ENCODE measurements around the gene C5orf46. TPM values are rescaled to one million over a fixed set of nuclear protein-coding genes. Genes with fewer than 3 reads are reported as not detected.

Gene C5orf46
- total RNA-seq, 3 donors from 2014 or later (not counting 1 experiment from before 2014, with no cell fraction given), result not detected

DNA sequence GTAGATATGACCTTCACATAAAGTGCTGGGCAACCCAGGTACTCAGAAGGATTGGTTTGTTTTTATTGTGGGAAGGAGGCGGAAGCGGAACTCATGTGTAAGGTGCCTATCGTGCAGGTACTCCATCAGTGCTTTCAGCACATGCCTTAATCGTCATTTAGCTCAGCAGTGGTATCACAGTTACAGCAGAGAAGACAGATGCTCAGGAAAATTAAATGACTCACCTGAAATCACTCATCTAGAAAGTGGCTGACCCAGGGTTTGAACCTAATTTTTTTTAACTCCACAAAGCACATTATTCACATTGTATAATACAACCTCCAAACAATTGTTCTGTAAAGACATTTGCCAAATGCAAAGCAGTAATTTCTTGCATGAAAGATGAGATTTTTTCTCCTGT is 2.2 kb downstream of the C5orf46 start:
- Mint-ChIP-seq H3K27ac (no peak overlapping the region), H3K36me3 (no peaks in the 10 kb centered on the region), H3K27me3 (ENCODE audit: low read depth in 2 of 2) (peaks cover 0 to 5% of the 10 kb centered on the region in 2 donors), H3K4me1 (no peaks in the 10 kb centered on the region), H3K4me3 (no peak overlapping the region), H3K9me3 (no peaks in the 10 kb centered on the region)
- Histone ChIP-seq H3K4me1 (ENCODE audit: control insufficient read depth, insufficient read depth, low read length) (no peaks in the 10 kb centered on the region), H3K27ac (ENCODE audit: low read length) (no peak overlapping the region), H3K36me3 (ENCODE audit: control insufficient read depth, insufficient read depth, low read length) (no peaks in the 10 kb centered on the region), H3K9me3 (ENCODE audit: control insufficient read depth, insufficient read depth, low read length) (no peaks in the 10 kb centered on the region), H3K4me3 (ENCODE audit: low read length) (no peak overlapping the region), H3K27me3 (ENCODE audit: control insufficient read depth, insufficient read depth, low read length) (no peaks in the 10 kb centered on the region)
- intact Hi-C loops (cut with micrococcal nuclease), result no loop called here
- ATAC-seq, result no peak
- DNase-seq, result no peak
- TF ChIP-seq, protein P1, sequence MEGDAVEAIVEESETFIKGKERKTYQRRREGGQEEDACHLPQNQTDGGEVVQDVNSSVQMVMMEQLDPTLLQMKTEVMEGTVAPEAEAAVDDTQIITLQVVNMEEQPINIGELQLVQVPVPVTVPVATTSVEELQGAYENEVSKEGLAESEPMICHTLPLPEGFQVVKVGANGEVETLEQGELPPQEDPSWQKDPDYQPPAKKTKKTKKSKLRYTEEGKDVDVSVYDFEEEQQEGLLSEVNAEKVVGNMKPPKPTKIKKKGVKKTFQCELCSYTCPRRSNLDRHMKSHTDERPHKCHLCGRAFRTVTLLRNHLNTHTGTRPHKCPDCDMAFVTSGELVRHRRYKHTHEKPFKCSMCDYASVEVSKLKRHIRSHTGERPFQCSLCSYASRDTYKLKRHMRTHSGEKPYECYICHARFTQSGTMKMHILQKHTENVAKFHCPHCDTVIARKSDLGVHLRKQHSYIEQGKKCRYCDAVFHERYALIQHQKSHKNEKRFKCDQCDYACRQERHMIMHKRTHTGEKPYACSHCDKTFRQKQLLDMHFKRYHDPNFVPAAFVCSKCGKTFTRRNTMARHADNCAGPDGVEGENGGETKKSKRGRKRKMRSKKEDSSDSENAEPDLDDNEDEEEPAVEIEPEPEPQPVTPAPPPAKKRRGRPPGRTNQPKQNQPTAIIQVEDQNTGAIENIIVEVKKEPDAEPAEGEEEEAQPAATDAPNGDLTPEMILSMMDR (IDR thresholded peaks at IDR 0.05), result no peak
- 92% methylated on average over 4 of the region's 4 CpGs for WGBS (ENCODE audit: insufficient coverage)

DNA sequence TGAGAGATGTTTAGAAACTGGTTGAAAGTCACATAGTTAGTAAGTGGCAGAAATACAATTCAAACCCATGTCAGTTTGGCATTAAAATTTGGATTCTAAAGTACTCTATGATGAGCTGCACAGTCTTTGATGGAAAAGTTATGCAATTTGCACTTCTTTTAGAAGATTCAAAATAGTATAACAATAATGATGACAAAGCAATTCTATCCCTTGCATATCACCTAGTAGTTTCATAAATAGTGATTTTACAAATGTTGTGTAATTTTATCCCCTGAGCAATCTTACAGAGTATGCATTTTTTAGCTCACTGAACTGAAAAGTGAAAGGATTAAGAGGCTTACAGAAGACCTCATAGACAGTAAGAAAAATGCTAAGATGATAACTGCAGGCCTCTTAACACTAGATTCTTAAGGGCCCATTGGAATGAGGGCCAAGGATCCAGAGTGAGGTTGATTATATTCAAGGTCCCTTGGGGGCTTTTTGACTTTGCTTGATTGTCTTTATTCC is 3.7 kb downstream of the C5orf46 start:
- Mint-ChIP-seq H3K27me3 (ENCODE audit: low read depth in 2 of 2) (peaks cover 5 to 6% of the 10 kb centered on the region in 2 donors), H3K4me3 (no peak overlapping the region), H3K9me3 (no peaks in the 10 kb centered on the region), H3K4me1 (no peaks in the 10 kb centered on the region), H3K27ac (no peak overlapping the region), H3K36me3 (no peaks in the 10 kb centered on the region)
- intact Hi-C loops (cut with micrococcal nuclease), result no loop called here
- Histone ChIP-seq H3K27me3 (ENCODE audit: control insufficient read depth, insufficient read depth, low read length) (no peaks in the 10 kb centered on the region), H3K27ac (ENCODE audit: low read length) (no peak overlapping the region), H3K9me3 (ENCODE audit: control insufficient read depth, insufficient read depth, low read length) (no peaks in the 10 kb centered on the region), H3K4me1 (ENCODE audit: control insufficient read depth, insufficient read depth, low read length) (no peaks in the 10 kb centered on the region), H3K4me3 (ENCODE audit: low read length) (no peak overlapping the region), H3K36me3 (ENCODE audit: control insufficient read depth, insufficient read depth, low read length) (no peaks in the 10 kb centered on the region)
- TF ChIP-seq, protein P1 (IDR thresholded peaks at IDR 0.05), result no peak
- DNase-seq, result no peak
- ATAC-seq, result no peak

DNA sequence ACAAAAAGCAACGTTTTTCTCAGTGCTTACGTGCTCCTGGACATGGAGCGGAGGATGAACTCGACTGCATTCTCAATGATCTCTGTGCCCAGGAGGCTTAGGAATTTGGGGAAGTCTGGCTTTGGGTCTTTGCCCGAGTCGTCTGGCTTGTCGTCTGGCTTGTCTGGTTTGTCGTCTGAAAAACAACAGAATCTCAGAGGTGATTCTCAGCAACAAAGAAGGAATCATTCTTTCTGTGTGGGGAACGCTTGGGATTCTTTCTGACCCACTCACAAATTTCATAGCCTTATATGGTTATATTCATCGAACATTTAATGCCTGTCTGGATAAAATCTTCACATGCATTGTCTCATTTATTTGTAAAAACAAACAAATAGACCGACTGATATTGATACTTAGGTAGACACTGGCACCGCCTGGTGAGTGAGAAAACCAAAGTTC is 4.7 kb downstream of the C5orf46 start:
- H3K4me3 Mint-ChIP-seq, result no peak overlapping the region
- no peaks in the 10 kb centered on the region for H3K4me1 Mint-ChIP-seq
- H3K27me3 Mint-ChIP-seq (ENCODE audit: low read depth in 2 of 2), result peaks cover 3 to 10% of the 10 kb centered on the region in 2 donors
- Histone ChIP-seq H3K9me3 (ENCODE audit: control insufficient read depth, insufficient read depth, low read length) (no peaks in the 10 kb centered on the region), H3K4me3 (ENCODE audit: low read length) (no peak overlapping the region), H3K27ac (ENCODE audit: low read length) (no peak overlapping the region), H3K27me3 (ENCODE audit: control insufficient read depth, insufficient read depth, low read length) (no peaks in the 10 kb centered on the region), H3K36me3 (ENCODE audit: control insufficient read depth, insufficient read depth, low read length) (no peaks in the 10 kb centered on the region), H3K4me1 (ENCODE audit: control insufficient read depth, insufficient read depth, low read length) (no peaks in the 10 kb centered on the region)
- DNase-seq (no peak), ATAC-seq (no peak)
- H3K27ac Mint-ChIP-seq, result no peak overlapping the region
- intact Hi-C loops (cut with micrococcal nuclease), result no loop called here
- 87% methylated on average over 12 of the region's 12 CpGs for WGBS (ENCODE audit: insufficient coverage)
- H3K9me3 Mint-ChIP-seq, result no peaks in the 10 kb centered on the region
- TF ChIP-seq, protein P1 (IDR thresholded peaks at IDR 0.05), result no peak
- no peaks in the 10 kb centered on the region for H3K36me3 Mint-ChIP-seq

DNA sequence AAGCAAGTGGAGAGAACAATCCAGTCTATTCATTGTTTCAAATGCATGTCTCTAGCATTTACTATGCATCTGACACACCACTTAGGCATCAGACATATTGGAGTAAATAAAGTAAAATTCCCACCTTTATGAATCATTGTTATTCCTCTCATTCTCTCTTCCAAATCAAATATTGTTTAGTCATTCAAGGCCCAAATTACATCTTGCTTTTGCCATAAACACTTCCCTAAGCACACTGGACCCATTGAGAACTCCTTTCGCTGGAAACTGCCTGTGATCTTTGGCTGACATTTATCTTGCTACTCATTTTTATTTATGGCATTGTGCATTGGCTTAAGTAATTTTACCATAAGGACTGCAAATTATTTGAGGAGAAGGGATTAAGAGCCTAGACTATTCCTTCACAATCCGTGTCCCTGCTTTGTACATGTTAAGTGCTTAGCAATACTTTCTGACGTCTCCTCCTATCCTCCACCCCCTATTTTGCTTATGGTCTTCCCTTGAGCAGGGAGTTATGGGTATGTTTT is 7.4 kb downstream of the C5orf46 start:
- ATAC-seq (no peak), DNase-seq (no peak)
- WGBS (ENCODE audit: insufficient coverage), result 100% methylated on average over 2 of the region's 3 CpGs
- Mint-ChIP-seq H3K36me3 (no peaks in the 10 kb centered on the region), H3K9me3 (no peaks in the 10 kb centered on the region), H3K4me1 (no peaks in the 10 kb centered on the region), H3K27me3 (ENCODE audit: low read depth in 2 of 2) (peaks cover 3 to 17% of the 10 kb centered on the region in 2 donors), H3K4me3 (no peak overlapping the region), H3K27ac (no peak overlapping the region)
- Histone ChIP-seq H3K27me3 (ENCODE audit: control insufficient read depth, insufficient read depth, low read length) (no peaks in the 10 kb centered on the region), H3K36me3 (ENCODE audit: control insufficient read depth, insufficient read depth, low read length) (no peaks in the 10 kb centered on the region), H3K4me3 (ENCODE audit: low read length) (no peak overlapping the region), H3K9me3 (ENCODE audit: control insufficient read depth, insufficient read depth, low read length) (no peaks in the 10 kb centered on the region), H3K4me1 (ENCODE audit: control insufficient read depth, insufficient read depth, low read length) (no peaks in the 10 kb centered on the region), H3K27ac (ENCODE audit: low read length) (no peak overlapping the region)
- TF ChIP-seq, protein P1 (IDR thresholded peaks at IDR 0.05), result no peak
- intact Hi-C loops (cut with micrococcal nuclease), result no loop called here

All from natural killer cell (primary cell).